Measurements from ENCODE around the gene AKAP13. TPM values are rescaled to one million over a fixed set of nuclear protein-coding genes. Genes with fewer than 3 reads are reported as not detected.
A peak's percentile ranks its signal among the peaks of the same experiment; 100 is the strongest.
"Not testable (repeated sequence)": the region's sequence is repeated elsewhere in the genome, so short reads cannot be mapped to it uniquely, and the experiment has no call there.

The AKAP13 gene
- polyA plus RNA-seq, 1 experiment = 13.6 TPM

DNA sequence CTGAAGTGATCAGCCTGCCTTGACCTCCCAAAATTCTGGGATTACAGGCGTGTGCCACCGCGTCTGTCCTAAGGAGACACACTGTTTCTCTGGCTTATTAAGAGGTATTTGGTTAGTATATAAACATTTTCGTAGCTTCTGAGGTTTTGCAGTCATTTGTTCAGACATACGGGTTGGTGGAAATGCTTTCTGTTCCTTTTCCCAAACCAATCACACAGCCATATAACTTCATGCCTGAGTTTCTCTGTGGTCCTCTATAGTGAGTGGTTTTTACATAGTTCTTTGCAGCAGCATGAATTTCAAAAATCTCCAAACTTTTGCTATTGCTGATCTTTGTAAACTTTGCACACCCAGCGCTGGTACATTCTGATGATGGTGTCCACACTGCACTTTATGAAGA is 100.5 kb downstream of the AKAP13 start:
- CTCF ChIA-PET = interaction anchor here (1.0 kb wide), 1 partner anchor 31 kb away, joined by 3 read pairs; no protein-coding TSS in a partner anchor
- DNase-seq (ENCODE audit: low read depth) = no peak
- no peaks in the 10 kb centered on the region for H3K27me3 ChIP-seq (ENCODE audit: control insufficient read depth, insufficient read depth, low read length)
- POLR2A ChIA-PET = no interaction called here
- no peak overlapping the region for H3K4me3 ChIP-seq (ENCODE audit: low read depth, low read length)
- TF ChIP-seq, protein P1, sequence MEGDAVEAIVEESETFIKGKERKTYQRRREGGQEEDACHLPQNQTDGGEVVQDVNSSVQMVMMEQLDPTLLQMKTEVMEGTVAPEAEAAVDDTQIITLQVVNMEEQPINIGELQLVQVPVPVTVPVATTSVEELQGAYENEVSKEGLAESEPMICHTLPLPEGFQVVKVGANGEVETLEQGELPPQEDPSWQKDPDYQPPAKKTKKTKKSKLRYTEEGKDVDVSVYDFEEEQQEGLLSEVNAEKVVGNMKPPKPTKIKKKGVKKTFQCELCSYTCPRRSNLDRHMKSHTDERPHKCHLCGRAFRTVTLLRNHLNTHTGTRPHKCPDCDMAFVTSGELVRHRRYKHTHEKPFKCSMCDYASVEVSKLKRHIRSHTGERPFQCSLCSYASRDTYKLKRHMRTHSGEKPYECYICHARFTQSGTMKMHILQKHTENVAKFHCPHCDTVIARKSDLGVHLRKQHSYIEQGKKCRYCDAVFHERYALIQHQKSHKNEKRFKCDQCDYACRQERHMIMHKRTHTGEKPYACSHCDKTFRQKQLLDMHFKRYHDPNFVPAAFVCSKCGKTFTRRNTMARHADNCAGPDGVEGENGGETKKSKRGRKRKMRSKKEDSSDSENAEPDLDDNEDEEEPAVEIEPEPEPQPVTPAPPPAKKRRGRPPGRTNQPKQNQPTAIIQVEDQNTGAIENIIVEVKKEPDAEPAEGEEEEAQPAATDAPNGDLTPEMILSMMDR (IDR thresholded peaks at IDR 0.05; ENCODE audit: insufficient read depth, low read depth, low read length) = no peak
- H3K36me3 ChIP-seq (ENCODE audit: control insufficient read depth, insufficient read depth, low read length) = no peaks in the 10 kb centered on the region

DNA sequence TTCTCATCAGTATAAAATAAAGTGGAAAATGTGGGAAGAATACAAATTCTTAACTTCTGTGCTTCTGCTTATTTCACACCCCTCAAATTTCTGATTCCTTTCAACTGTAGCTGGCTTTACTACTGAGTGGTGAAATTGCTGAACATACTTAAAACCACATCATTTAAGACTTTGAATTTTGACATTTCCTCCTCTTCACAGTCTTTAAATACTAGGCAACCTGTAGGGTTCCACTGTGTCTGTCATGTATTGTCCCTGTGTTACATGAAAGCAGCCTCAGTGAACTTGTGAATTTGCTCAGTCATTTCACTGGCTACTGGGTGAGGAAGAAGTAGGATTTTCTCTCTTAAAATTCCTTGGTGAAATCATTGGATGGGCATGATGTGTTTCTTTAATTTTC is 101.1 kb downstream of the AKAP13 start:
- H3K27me3 ChIP-seq (ENCODE audit: control insufficient read depth, insufficient read depth, low read length); H3K4me3 ChIP-seq (ENCODE audit: low read depth, low read length); DNase-seq (ENCODE audit: low read depth); CTCF ChIA-PET; H3K36me3 ChIP-seq (ENCODE audit: control insufficient read depth, insufficient read depth, low read length); POLR2A ChIA-PET: not testable (repeated sequence)

DNA sequence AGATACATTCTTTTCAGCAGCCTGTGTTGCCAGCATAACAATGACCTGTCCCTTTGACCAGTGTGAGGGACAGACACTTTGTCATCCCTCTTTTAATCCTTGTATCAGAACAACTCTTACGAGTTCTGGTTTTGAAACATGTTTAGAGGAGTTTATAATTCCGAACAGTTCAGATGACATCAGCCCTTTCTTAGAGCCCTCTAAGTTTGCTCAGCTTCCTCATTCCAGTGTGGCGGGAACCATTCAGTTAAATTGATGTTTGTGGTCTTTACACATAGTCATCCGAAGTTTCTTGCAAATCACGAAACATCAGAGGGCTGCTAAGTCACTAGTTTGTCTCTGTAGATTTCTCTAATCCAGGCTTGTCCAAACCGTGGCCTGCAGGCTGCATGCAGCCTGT is 102.5 kb downstream of the AKAP13 start:
- POLR2A ChIA-PET = no interaction called here
- CTCF ChIA-PET = interaction anchor here (1.1 to 2.2 kb wide), 4 partner anchors 11 to 186 kb away, joined by 3 to 5 read pairs (median 3); no protein-coding TSS in a partner anchor
- Histone ChIP-seq H3K4me3 (ENCODE audit: low read depth, low read length) (no peak overlapping the region), H3K36me3 (ENCODE audit: control insufficient read depth, insufficient read depth, low read length) (no peaks in the 10 kb centered on the region; the same call in none of the 2 replicates), H3K27me3 (ENCODE audit: control insufficient read depth, insufficient read depth, low read length) (no peaks in the 10 kb centered on the region)
- peak; percentile 77 for DNase-seq (ENCODE audit: low read depth)
- TF ChIP-seq, protein P1 (IDR thresholded peaks at IDR 0.05; ENCODE audit: insufficient read depth, low read depth, low read length) = no peak

DNA sequence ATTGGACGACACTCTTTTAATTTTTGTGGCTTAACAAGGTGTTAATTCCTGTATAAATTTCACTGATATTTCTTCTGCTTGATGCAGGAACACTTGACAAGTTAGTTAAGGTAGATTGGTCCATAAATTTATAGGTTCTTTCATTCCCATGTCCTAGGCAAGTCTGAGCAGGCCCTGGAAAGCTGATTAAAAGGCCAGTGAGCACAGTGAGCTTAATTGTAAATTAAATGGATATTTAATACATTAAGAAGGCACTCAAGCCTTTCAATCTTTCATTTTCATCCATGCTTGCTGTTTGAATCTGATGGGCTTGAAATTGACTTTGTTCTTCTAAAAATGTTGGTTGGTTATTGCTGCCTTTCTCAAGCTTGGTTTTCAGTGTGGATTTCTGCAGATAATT is 103.6 kb downstream of the AKAP13 start:
- POLR2A ChIA-PET = not testable (repeated sequence)

DNA sequence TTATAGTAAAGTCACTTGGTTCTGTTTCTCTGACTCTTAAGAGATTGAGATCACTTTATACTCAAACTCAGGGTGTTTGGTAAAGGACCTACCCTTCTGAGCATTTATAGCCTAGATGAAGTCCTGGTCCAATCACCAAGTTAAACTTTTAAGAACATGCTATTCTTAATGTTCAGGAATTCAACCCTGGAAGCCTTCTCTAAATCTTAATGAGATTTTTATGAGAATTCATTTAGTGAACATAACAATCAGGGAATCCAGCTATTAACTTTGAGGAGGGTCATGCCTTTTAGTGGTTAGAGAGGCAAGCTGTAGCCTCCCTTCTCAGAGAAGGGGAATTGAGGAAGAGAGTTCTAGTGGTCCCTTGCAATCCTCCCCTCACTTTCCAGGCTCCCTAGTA is 104.5 kb downstream of the AKAP13 start:
- POLR2A ChIA-PET; H3K27me3 ChIP-seq (ENCODE audit: control insufficient read depth, insufficient read depth, low read length); H3K36me3 ChIP-seq (ENCODE audit: control insufficient read depth, insufficient read depth, low read length); DNase-seq (ENCODE audit: low read depth); H3K4me3 ChIP-seq (ENCODE audit: low read depth, low read length): not testable (repeated sequence)
- CTCF ChIA-PET = interaction anchor here (0.6 to 4.2 kb wide), 11 partner anchors 9 to 463 kb away, joined by 3 to 16 read pairs (median 4); no protein-coding TSS in a partner anchor

More for the DNA sequence above, 103.6 kb downstream of the AKAP13 start:
- H3K27me3 ChIP-seq (ENCODE audit: control insufficient read depth, insufficient read depth, low read length); DNase-seq (ENCODE audit: low read depth); H3K4me3 ChIP-seq (ENCODE audit: low read depth, low read length); H3K36me3 ChIP-seq (ENCODE audit: control insufficient read depth, insufficient read depth, low read length): not testable (repeated sequence)
- CTCF ChIA-PET = interaction anchor here (0.9 to 2.2 kb wide), 6 partner anchors 10 to 347 kb away, joined by 3 to 5 read pairs (median 4); no protein-coding TSS in a partner anchor

DNA sequence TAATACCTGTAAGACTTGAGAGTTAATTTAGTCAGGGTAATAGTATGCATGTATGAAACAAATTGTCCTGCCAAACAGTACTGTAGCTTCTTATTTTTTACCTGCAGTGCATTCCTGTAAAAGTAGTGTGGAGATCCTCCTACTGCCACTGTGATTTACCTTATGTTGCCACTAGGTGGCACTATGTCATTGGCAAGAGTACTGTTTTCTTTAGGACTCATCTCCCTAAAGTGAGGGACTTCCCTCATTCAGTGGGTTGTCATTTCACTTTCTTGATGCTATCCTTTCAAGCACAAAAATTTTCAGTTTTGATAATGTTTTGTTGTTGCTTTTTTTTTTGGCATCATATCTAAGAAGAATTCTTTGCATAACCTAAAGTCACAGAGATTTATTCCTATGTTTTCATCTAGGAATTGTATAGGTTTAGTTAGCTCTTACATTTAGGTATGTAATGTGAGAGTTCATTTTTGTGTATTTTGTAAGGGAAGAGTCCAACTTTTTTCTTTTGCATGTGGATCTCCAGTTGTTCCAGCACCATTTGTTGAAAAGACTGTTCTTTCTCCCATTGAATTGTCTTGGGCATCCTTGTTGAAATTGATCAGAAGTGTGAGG is 105.7 kb downstream of the AKAP13 start:
- DNase-seq (ENCODE audit: low read depth) = no peak
- POLR2A ChIA-PET = no interaction called here

DNA sequence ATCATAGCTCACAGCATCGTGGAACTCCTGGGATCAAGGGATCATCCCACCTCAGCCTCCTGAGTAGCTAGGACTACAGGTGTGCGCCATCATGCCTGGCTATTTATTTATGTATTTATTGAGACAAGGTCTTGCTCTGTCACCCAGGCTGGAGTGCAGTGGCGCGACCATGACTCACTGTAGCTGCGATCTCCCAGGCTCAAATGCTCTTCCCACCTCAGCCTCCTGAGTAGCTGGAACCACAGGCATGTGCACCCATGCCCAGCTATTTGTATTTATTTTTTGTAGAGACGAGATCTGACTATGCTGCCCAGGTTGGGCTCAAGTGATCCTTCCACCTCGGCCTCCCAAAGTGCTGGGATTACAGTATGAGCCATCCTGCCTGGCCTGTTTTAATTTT is 107.4 kb downstream of the AKAP13 start:
- POLR2A ChIA-PET; H3K36me3 ChIP-seq (ENCODE audit: control insufficient read depth, insufficient read depth, low read length): not testable (repeated sequence)
- CTCF ChIA-PET = interaction anchor here (0.6 to 4.2 kb wide), 6 partner anchors 11 to 353 kb away, joined by 3 to 25 read pairs (median 10); no protein-coding TSS in a partner anchor

More for the DNA sequence above, 105.7 kb downstream of the AKAP13 start:
- CTCF ChIA-PET = interaction anchor here (0.9 to 4.2 kb wide), 11 partner anchors 8 to 224 kb away, joined by 3 to 16 read pairs (median 4); no protein-coding TSS in a partner anchor
- no peaks in the 10 kb centered on the region for H3K27me3 ChIP-seq (ENCODE audit: control insufficient read depth, insufficient read depth, low read length)
- H3K36me3 ChIP-seq (ENCODE audit: control insufficient read depth, insufficient read depth, low read length) = no peaks in the 10 kb centered on the region; the same call in none of the 2 replicates
- H3K4me3 ChIP-seq (ENCODE audit: low read depth, low read length) = no peak overlapping the region
- TF ChIP-seq, protein P1 (IDR thresholded peaks at IDR 0.05; ENCODE audit: insufficient read depth, low read depth, low read length) = peak; percentile 75

More for the DNA sequence above, 107.4 kb downstream of the AKAP13 start:
- not testable (repeated sequence) for H3K27me3 ChIP-seq (ENCODE audit: control insufficient read depth, insufficient read depth, low read length); H3K4me3 ChIP-seq (ENCODE audit: low read depth, low read length); DNase-seq (ENCODE audit: low read depth)

All from BJ (cell line).